NK-92 treated with Interleukin-12 subunit alpha and Interleukin-12 subunit beta, amount 100 ng/mL, for 24 hours (cell line): ENCODE results near the gene FOXF2.

Source experiments
- DNase-seq: peaks from one replicate; lab custom pipeline; 2025; lab: John Stamatoyannopoulos, UW

The FOXF2 gene

DNA sequence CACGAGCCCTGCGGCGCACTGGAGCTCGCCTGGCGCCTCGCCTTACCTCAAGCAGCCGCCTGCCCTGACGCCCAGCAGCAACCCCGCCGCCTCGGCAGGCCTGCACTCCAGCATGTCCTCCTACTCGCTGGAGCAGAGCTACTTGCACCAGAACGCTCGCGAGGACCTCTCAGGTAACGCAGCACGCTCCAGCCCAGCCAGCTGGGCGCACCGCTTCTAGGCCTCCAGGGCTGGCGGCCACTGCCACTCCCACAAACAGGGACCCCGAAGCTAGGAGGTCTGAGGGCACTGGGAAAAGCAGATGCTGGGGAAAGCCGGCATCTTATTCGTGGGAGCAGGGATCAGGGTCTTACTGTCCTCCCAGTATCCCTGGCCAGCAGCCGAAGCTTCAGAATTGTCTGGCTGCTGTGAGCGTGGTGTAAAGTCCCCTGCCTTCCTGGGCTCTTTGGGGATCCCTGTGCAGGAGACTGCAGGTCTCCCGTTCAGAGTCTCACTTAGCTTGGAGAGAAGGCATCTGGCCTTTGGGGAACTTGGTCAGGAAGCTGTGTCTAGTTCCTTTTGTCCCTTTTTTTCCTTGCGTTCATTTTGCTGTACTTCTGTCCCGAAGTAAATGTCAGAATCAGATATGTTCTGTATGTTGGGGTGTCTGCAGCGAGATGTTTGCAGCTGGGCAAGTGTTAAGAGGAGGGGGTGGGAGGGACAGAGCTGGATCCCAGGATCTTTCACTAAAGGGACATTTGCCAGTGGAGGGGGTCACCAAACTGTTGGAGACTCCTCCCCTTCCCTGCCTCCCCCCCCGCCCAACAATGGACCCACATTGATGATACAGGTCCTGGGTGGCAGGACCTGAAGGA, 1.8 kb downstream of the FOXF2 start:
- DNase-seq: no peak

GRCh38 chr6:1391800-1392309, 2.5 kb downstream of the FOXF2 start:
- no peak for DNase-seq

DNA sequence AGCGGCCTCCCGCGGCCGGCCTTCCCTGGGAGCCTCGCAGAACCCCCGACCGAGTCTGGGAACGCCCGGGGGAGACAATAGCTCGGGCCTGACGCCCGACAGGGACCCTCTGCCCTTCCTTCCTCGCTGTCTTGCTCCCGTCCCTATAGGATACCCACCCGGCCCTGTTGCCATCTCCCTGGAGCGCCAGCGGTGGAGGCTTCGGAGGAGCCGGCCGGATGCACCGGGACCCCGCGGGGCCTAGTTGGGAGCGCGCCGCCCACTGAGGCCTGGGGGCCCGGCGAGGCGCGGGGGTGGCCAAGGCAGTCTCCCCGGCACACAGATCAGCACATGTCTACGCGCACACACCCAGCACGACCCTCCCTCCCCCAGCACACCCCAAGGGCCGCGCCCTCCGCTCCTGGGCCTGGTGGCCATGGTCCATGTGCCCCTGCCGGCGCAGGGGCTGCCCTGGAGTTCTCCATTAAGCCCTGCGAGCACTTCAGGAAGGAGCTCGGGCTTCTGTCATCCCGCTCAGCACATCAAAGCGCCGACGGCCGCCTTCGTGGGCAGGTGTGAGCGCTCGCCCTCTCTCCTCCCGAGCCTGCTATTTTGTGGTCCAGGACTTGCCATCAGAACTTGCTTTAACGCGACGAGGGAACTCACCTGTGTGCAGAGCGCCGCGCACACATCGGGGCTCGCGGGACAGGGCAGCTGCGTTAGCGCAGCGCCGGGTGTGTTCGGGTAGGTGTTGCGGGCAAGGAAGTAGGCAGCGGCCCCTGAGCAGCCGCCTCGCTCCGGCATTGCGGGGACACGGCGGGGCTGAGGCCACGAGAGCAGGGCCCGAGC, 3.7 kb downstream of the FOXF2 start:
- no peak for DNase-seq

DNA sequence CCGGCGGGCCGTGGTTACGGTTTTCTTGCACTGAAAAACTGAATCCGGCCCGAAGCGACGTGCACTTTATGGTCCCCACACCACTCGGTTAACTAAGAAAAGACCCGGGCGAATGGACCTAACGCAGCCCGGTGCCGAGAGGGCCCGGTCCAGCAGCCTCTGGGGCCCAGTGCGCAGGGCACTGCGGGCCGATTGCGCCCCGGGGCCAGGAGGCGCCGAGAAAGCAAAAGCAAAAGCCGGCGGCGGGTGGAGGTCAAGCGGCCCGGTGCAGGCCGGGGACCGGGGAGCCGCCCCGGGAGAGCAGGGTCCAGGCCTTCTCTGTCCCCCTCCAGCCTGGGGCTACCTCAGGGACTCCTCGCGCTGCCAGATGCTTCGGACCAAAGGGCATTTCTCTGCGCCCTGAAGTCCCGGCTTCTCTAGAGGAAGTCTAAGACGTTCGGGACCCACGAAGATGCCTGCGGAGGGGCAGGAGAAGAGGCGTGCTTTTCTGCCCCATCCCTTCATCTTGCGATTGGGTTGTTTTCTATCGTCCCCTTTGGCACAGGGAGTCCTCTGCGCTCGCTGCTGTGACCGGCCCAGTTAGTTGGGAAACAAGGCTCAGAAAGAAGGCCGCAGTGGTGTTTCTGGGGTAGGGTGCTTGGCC, 4.4 kb downstream of the FOXF2 start:
- DNase-seq: no peak

GRCh38 chr6:1394514-1395463, 5.4 kb downstream of the FOXF2 start:
- DNase-seq: no peak

DNA sequence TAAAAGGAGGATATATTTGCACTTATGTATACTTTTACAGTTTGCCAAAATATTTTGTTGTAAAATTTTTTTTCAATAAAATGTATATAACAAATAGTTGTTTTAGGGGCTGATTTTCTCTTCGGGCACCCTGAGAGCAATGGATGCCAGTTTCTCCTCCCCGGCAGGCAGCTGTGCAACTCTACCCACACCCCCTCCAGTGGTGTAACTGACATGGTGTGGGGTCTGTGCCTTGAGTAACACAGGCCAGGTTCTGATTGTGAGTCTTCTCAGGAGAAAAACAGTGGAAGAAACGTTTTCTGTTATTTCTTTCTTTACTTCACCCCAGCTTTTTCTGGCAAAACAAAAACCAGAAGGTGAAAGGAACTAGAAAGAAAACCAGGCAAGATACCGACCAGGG, 6.1 kb downstream of the FOXF2 start:
- DNase-seq: no peak

DNA sequence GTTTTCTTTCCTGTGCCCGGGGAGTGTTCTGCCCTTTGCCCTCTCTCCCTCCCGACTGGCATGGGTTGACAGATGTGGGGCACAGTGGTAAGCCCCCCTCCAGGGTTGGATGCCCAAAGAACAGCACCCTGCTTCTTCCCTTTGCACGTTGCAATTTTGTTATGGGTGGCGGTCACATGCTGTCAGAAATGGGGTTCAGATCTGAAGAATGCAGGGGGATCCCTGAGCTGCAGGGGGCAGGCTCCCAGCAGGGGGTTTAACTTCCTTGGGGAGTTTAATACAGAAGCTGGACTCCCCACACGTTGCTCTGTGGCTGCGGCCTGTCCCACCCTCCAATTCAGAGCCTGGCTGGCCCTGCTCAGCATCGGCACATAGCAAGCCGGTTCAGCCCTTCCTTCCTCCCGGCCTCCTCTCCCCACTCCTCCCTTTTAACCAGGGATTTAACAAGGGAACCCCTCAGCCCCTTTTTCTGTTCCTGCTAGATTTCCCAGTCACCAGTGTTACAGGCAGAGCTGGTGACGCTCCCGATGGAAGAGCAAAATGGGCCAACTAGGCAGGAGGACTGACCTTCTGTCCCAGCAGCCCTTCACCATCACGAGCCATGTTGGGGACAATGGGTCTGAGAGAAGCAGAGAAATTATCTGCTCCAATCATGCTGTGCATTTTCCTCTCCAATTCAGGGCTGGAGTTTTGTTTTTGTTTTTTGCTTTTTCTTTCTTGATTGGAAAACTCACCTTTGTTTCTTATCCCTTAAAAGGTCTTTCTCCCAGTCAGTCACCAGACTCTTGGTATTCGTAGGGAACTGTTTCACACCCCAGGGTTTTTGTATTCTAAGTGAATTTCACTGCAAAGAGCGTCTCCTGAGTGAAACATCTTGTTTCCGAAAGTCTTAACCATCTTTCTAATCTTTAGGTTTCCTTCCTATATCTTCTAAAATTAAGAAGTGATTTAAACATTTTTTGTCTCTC, 6.8 kb downstream of the FOXF2 start:
- DNase-seq: no peak

GRCh38 chr6:1396952-1397868, 7.8 kb downstream of the FOXF2 start:
- DNase-seq: peak; percentile 34

GRCh38 chr6:1399085-1399780, 9.9 kb downstream of the FOXF2 start:
- DNase-seq: no peak

DNA sequence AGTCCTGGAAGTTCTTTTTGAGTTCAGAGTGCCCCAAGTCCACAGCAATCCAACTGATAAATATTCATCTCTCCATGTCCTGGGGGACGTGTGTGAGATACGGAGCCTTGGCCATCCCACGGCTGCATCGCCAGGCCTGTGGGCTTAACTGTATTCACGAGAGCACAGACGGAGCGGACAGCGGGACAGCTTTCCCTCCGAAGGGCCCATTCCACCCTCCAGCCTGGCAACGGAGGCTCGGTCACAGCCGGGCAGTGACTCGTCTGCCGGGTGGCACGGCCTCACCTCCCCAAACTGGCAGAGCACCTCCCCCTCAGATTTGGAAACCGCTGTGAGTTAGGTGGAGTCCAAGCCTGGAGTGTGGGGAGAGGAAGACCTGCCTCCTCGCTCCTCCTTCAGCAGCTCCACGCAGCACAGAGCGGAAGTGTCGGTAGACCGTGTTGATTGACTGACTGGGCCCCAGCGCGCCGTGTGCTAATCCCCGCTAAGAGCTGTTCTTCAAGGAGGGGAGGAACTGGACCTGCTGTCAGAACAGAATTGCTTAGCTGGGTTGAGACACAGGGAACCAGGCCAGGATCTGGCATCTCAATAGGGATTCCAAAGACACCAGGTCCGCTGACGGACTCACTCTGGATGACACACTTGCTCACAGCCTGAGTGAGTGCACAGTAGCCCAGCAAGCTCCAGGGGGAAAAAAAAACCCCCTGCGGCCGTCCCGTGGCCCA, 10.9 kb downstream of the FOXF2 start:
- no peak for DNase-seq

GRCh38 chr6:1402369-1402768, 13.0 kb downstream of the FOXF2 start:
- DNase-seq: no peak

- DNase-seq: no peak
Observed at GRCh38 chr6:1402868-1403267, 13.5 kb downstream of the FOXF2 start.

DNA sequence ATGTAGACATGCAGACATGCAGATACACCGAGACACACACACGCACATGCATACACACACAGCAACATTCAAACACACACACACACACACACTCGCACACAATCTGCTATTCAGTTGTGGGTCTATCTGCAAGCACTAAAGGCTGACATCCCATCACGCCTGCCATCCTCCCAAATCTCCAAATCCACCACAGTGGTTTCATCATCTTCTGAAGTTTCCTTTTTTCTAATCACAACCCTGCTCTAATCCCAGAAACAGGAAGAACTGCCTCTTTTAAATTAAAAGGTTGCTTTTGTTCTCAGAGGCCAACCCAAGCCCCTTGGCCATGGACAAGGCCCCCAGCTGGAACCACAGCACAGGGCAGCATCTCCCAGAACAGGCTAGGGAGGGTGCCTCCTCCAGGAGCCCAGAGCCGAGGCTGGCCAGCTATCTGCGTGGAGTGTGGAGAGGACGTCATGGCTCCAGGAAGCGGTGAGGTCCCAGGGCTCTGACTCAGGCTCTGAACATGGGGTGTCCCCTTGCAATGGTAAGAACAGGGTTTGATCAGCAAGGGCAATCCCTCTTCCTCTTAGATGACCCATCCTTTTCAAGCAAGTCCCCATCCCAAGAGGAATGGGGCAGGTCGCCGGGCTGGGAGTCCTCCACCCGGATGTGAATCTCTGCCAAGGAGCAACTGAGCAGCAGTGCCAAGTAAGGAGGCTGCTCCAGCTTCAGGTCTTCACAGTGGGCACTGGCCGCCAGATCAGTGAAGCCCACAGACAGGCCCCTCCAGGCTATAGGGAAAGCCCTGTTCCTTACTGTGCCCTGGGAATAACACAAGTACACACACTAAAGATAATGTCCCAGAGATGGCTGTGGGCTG, 14.7 kb downstream of the FOXF2 start:
- DNase-seq: no peak

DNA sequence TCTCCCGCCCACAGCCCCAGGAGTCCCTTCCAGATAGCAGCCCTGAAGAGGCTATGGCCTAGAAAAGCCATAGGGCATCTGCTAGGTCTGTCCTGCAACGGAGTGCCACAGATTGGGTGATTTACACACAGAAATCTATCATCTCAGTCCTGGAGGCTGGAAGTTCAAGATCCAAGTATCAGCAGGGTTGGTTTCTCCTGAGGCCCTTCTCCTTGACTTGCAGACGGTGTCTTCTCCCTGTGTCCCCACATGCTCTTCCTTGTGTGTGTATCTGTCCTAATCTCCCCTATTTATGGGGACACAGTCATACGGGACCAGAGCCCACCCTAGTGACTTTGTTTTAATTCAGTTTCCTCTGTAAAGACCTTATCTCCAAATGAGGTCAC, 15.3 kb downstream of the FOXF2 start:
- no peak for DNase-seq

DNA sequence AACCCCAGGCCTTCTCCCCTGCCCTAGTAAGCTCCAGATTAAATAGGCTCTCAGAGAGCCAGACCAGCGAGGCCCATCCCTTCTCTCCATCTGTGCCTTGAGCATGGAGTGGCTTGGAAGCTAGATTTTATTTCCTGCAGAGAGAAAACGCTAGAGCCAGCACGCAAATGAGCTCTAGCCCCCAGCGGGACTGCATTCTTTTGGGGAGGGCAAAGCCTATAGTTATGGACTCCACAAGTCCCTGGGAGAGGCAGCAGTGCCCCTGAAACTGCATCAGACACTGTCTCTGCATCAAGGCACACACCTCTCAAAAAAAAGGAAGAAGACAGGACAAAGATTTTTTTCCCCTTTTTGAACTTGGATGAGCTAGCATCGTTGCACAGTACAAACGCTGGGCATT, 15.8 kb downstream of the FOXF2 start:
- DNase-seq: no peak

- no peak for DNase-seq
Observed at GRCh38 chr6:1406306-1407072, 17.1 kb downstream of the FOXF2 start.
